ENCODE data around the gene GDPGP1.
A peak's percentile ranks its signal among the peaks of the same experiment; 100 is the strongest.
"Not testable (repeated sequence)": the region's sequence is repeated elsewhere in the genome, so short reads cannot be mapped to it uniquely, and the experiment has no call there.

GDPGP1 gene

GRCh38 chr15:90227336-90227735 is 6.7 kb upstream of the GDPGP1 start:
- no peak for DNase-seq

GRCh38 chr15:90227816-90228772 is 5.9 kb upstream of the GDPGP1 start:
- no peak for DNase-seq

GRCh38 chr15:90228960-90229359 is 5.0 kb upstream of the GDPGP1 start:
- no peak for DNase-seq

GRCh38 chr15:90230071-90230494 is 3.9 kb upstream of the GDPGP1 start:
- no peak for DNase-seq

- DNase-seq: no peak
Measured at GRCh38 chr15:90230610-90231009, 3.4 kb upstream of the GDPGP1 start.

GRCh38 chr15:90231028-90232017 is 2.7 kb upstream of the GDPGP1 start:
- peak; percentile 4 for DNase-seq

- no peak for DNase-seq
Measured at GRCh38 chr15:90232196-90232595, 1.8 kb upstream of the GDPGP1 start.

GRCh38 chr15:90232941-90233386 is 1.0 kb upstream of the GDPGP1 start:
- DNase-seq: no peak

- DNase-seq: peak; percentile 66
Measured at GRCh38 chr15:90233387-90234095, 468 bp upstream of the GDPGP1 start, which contains the start of gene CIB1. CIB1 (minus strand) TSS chr15:90233941; CDS start chr15:90233885, 56 bp downstream.

GRCh38 chr15:90239371-90239770 is 5.4 kb downstream of the GDPGP1 start:
- no peak for DNase-seq

GRCh38 chr15:90240856-90241255 is 6.8 kb downstream of the GDPGP1 start:
- no peak for DNase-seq

GRCh38 chr15:90241343-90242192 is 7.6 kb downstream of the GDPGP1 start:
- no peak for DNase-seq

GRCh38 chr15:90243943-90244639 is 10.1 kb downstream of the GDPGP1 start:
- no peak for DNase-seq

GRCh38 chr15:90248789-90249202 is 14.8 kb downstream of the GDPGP1 start:
- DNase-seq: no peak

- no peak for DNase-seq
Measured at GRCh38 chr15:90249203-90249863, 15.3 kb downstream of the GDPGP1 start, which contains the start of gene TTLL13. TTLL13 (plus strand) TSS chr15:90249556; CDS start chr15:90250631, 1,075 bp downstream.

- no peak for DNase-seq
Measured at GRCh38 chr15:90257776-90258175, 23.8 kb downstream of the GDPGP1 start.

GRCh38 chr15:90259524-90259923 is 25.5 kb downstream of the GDPGP1 start:
- DNase-seq: no peak

GRCh38 chr15:90260731-90261130 is 26.7 kb downstream of the GDPGP1 start:
- not testable (repeated sequence) for DNase-seq

- no peak for DNase-seq
Measured at GRCh38 chr15:90261811-90262210, 27.8 kb downstream of the GDPGP1 start.

- no peak for DNase-seq
Measured at GRCh38 chr15:90262426-90262825, 28.4 kb downstream of the GDPGP1 start.

Data from SIG-M5 (cell line).